ENCODE results near the gene FAIM. TPM values are rescaled to one million over a fixed set of nuclear protein-coding genes. Genes with fewer than 3 reads are reported as not detected.

The FAIM gene
- total and polyA plus RNA-seq, 2 of the 8 experiments (the other 6 are each of a cell fraction or from before 2014, with no cell fraction given): 1.2 to 7.1 TPM

GRCh38 chr3:138649134-138649533, 40.6 kb downstream of the FAIM start:
- Histone ChIP-seq H2BK12ac (ENCODE audit: low read depth, low read length) (no peak overlapping the region), H3K23ac (ENCODE audit: insufficient read length) (no peak overlapping the region), H2AFZ (ENCODE audit: low read length) (no peak overlapping the region), H3K36me3 (ENCODE audit: control insufficient read depth in 2 of 4, insufficient read depth in 4 of 4, low read length in 3 of 4) (peaks cover 7 to 35% (median 20%) of the 10 kb centered on the region in 4 experiments; a peak in 7 of 8 replicates), H3K79me1 (ENCODE audit: low read depth, low read length) (no peaks in the 10 kb centered on the region), H4K91ac (replicated peaks; ENCODE audit: insufficient read length, low read length) (no peak overlapping the region), H4K5ac (ENCODE audit: insufficient read length, low read depth, low read length) (no peak overlapping the region), H3K14ac (ENCODE audit: insufficient read length) (no peak overlapping the region), H3K4me2 (ENCODE audit: insufficient read depth in 1 of 2, low read depth in 2 of 2, low read length in 2 of 2) (no peak overlapping the region), H3K18ac (ENCODE audit: extremely low read depth, low read length) (no peak overlapping the region), H3K56ac (replicated peaks; ENCODE audit: insufficient read length, low read depth, low read length) (no peak overlapping the region), H3K27me3 (replicated peaks in 1 of 4; ENCODE audit: control insufficient read depth in 3 of 4, extremely low read depth in 1 of 4, insufficient read depth in 3 of 4, low read length in 3 of 4) (no peaks in the 10 kb centered on the region; a peak in 1 of 7 replicates), H3K27ac (ENCODE audit: low read depth, low read length) (no peak overlapping the region), H3K9me3 (ENCODE audit: insufficient read depth in 2 of 2, low read depth in 1 of 2, low read length in 1 of 2) (peaks cover 32 to 35% of the 10 kb centered on the region in 2 experiments), H4K20me1 (replicated peaks in 1 of 2; ENCODE audit: control insufficient read depth in 1 of 2, insufficient read depth in 2 of 2, low read length in 2 of 2) (no peaks in the 10 kb centered on the region), H3K23me2 (ENCODE audit: low read depth, low read length) (no peaks in the 10 kb centered on the region), H2BK120ac (replicated peaks; ENCODE audit: low read depth, low read length) (no peak overlapping the region), H3K4me1 (replicated peaks in 1 of 4; ENCODE audit: control insufficient read depth in 3 of 4, insufficient read depth in 4 of 4, low read length in 3 of 4) (no peaks in the 10 kb centered on the region), H2AK5ac (ENCODE audit: low read depth, low read length) (no peak overlapping the region), H4K8ac (ENCODE audit: extremely low read depth, insufficient read depth, low read length) (no peak overlapping the region), H2BK15ac (ENCODE audit: low read length) (no peak overlapping the region), H3K4me3 (ENCODE audit: extremely low read depth in 1 of 4, insufficient read depth in 2 of 4, low read depth in 3 of 4, low read length in 4 of 4) (no peak overlapping the region), H3K9ac (replicated peaks in 1 of 4; ENCODE audit: extremely low read depth in 1 of 4, low read depth in 3 of 4, low read length in 3 of 4) (no peak overlapping the region), H3K4ac (replicated peaks; ENCODE audit: insufficient read length, low read depth, low read length) (no peak overlapping the region), H3K79me2 (ENCODE audit: control insufficient read depth in 1 of 2, insufficient read depth in 2 of 2, low read length in 2 of 2) (no peaks in the 10 kb centered on the region), H2BK20ac (ENCODE audit: low read length) (no peak overlapping the region), H2BK5ac (ENCODE audit: low read depth, low read length) (no peak overlapping the region)
- POLR2A ChIA-PET (ENCODE audit: partially characterized antibody): no interaction called here
- CTCF ChIA-PET (ENCODE audit: partially characterized antibody): no interaction called here
- DNase-seq (ENCODE audit: low read depth in 1 of 2, low spot score in 2 of 2) (no peak), FAIRE-seq (no peak)
- TF ChIP-seq JUN (IDR thresholded peaks at IDR 0.05; ENCODE audit: low read depth, low read length) (no peak), JUND (IDR thresholded peaks at IDR 0.05; ENCODE audit: low read length) (no peak), CHD1 (IDR thresholded peaks at IDR 0.05; ENCODE audit: low read depth, low read length) (no peak), GTF2F1 (IDR thresholded peaks at IDR 0.05; ENCODE audit: borderline replicate concordance, low read depth, low read length) (0 out of 2 replicates have a peak, but pooled peaks have one; percentile 34), MAX (IDR thresholded peaks at IDR 0.05) (0 out of 2 replicates have a peak, but pooled peaks have one; percentile 10)
- 91% methylated on average over 5 of the region's 5 CpGs; no CpG with 5 or more reads in 1 of the 2 experiments for WGBS, 2 experiments (ENCODE audit: extremely low coverage in 1 of 2, insufficient coverage in 1 of 2, insufficient read length in 1 of 2, insufficient replicate concordance in 2 of 2, low coverage in 1 of 2, low lambda C conversion rate in 2 of 2, missing lambda C conversion rate in 1 of 2)
